ENCODE measurements around the gene SLCO2B1.
A peak's percentile ranks its signal among the peaks of the same experiment; 100 is the strongest.

The SLCO2B1 gene

DNA sequence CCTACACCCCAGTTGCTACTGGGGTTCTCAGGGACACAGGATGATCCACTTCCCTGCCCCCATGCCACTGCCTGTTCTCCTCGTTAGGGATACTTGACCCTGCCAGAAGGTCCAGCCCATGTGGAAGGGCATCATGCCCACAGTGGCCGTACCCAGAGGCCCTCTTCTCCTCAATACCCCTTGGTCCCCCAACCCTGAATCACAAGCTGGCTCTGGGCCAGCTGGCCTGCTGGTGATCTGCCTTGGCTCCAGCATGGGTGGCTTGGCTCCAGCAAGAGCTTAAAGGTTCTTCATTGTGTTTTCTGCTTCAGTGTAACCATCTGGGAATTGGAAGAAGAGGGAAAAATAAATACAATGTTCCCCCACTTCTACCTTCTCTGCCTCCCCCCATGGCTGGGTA lies 78.6 kb downstream of the SLCO2B1 start:
- DNase-seq (ENCODE audit: low spot score), result no peak

- DNase-seq (ENCODE audit: low spot score), result no peak
These were observed 79.7 kb downstream of the SLCO2B1 start for GRCh38 chr11:75230621-75231020.

- no peak for DNase-seq (ENCODE audit: low spot score)
These were observed 82.9 kb downstream of the SLCO2B1 start for GRCh38 chr11:75233754-75234172.

- DNase-seq (ENCODE audit: low spot score), result no peak
These were observed 85.2 kb downstream of the SLCO2B1 start for GRCh38 chr11:75236062-75236461.

DNA sequence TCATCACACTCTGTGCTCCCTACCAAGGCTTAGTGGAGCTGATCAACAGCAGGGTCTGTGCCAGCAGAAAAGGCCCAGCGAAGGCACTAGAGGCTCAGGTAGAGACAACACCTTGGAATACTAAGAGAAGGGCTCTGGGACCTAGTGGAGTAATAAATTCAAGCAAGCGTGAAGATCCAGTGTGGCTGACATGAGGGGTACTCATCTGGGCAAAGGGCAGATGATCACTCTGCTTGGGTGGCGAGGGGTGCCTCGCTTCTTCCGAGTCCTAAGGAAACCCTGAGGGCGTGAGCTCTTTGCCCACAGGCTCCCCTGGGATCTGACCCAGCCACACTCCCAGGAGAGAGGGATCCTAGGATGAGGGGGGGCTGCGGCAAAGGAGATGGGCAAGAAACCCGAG lies 86.1 kb downstream of the SLCO2B1 start:
- no peak for DNase-seq (ENCODE audit: low spot score)

- DNase-seq (ENCODE audit: low spot score), result no peak
These were observed 87.9 kb downstream of the SLCO2B1 start for GRCh38 chr11:75238595-75239440.

- DNase-seq (ENCODE audit: low spot score), result no peak
These were observed 88.8 kb downstream of the SLCO2B1 start for GRCh38 chr11:75239531-75240290.

GRCh38 chr11:75240311-75241035 lies 89.6 kb downstream of the SLCO2B1 start, which contains the start of gene TPBGL:
TSS of gene TPBGL (plus strand) at chr11:75240774. CDS start at chr11:75241050, 276 bp downstream.
- peak; percentile 70 for DNase-seq (ENCODE audit: low spot score)

- peak; percentile 98 for DNase-seq (ENCODE audit: low spot score)
These were observed 90.4 kb downstream of the SLCO2B1 start for GRCh38 chr11:75241036-75241905.

DNA sequence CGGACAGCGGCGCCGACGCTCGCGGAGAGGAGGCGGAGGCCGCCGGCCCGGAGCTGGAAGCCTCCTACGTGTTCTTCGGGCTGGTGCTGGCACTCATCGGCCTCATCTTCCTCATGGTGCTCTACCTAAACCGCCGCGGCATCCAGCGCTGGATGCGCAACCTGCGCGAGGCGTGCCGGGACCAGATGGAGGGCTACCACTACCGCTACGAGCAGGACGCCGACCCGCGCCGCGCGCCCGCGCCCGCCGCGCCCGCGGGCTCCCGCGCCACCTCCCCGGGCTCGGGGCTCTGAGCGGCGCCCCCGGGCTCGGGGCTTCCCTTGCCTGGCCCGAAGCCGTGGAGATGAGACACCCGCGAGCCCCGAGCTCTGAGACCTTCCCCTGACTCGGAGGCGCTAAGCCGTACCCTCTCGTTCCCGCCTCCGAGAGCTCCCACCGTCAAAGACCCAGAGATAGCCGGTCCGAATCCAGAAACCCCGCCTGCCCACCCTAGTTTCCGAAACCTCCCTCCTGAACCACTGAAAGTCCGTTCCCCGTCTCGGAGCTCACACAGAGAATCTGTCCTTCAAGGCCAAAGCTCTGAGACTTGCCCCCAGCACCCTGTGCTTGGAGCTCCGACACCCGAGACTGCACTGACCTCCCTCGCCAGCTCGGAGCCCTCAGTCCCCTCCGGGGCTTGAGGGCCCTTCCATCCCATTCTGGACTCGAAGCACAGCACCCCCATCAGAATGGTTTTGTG lies 91.2 kb downstream of the SLCO2B1 start:
- no peak for DNase-seq (ENCODE audit: low spot score)

DNA sequence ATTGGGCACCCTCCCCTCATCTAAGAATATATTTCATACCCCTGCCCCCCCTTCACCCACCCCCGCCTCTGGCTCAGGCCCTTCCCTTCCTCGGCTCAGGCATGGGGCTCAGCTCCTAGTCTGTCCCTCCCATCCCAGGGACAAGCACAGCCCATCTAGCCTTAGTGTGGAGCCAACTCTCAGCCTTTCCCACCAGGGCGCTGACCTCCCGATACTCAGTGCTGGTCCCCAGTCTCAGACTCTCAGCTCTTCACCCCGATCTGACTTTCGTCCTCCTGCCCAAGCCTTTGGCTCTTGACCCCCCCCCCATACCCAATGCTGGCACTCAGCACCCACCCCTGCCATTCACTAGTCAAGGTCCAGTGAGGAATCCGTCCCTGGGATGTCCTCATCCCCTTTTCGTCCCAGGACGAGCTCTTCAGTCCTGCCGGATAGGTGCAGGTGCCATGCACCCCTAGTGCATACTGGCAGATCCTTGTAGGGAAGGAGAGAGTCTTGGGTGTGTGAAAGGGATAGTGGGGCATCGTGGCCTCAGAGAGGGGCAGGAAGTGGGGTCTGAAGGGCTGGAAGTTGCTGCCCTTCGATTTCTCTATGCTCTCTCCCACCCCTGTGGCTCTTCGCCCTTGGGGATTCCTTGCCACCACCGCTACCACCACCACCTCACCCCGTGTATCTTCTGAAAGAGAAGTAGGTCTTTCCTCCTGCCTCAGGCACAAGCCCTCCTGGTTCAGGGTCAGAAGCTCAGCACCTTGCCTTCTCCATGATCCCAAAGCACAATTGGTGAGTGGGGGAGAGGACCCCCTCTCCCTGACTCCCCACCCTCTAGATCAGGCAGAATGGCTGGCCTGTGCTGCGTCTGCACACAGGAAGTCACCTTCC lies 92.1 kb downstream of the SLCO2B1 start:
- DNase-seq (ENCODE audit: low spot score), result no peak

GRCh38 chr11:75244052-75244814 lies 93.3 kb downstream of the SLCO2B1 start:
- DNase-seq (ENCODE audit: low spot score), result no peak

GRCh38 chr11:75245356-75246005 lies 94.6 kb downstream of the SLCO2B1 start:
- DNase-seq (ENCODE audit: low spot score), result no peak

- no peak for DNase-seq (ENCODE audit: low spot score)
These were observed 95.2 kb downstream of the SLCO2B1 start for GRCh38 chr11:75246006-75246670.

GRCh38 chr11:75246671-75247350 lies 95.9 kb downstream of the SLCO2B1 start:
- no peak for DNase-seq (ENCODE audit: low spot score)

GRCh38 chr11:75248924-75249256 lies 98.0 kb downstream of the SLCO2B1 start:
- DNase-seq (ENCODE audit: low spot score), result no peak

- no peak for DNase-seq (ENCODE audit: low spot score)
These were observed 98.8 kb downstream of the SLCO2B1 start for GRCh38 chr11:75249704-75250103.

Measured in D341Med (cell line).